OCI-LY7 (cell line): Measurements from ENCODE around the gene WASHC4.

ENCODE experiments used
- CTCF ChIP-seq: fragments of 200-600 bp; sonication (generic); conservative IDR thresholded peaks from 2 replicates; pipeline ENCODE4 v1.5.1; 2014; ENCODE audit warnings: mild to moderate bottlenecking, antibody characterized with exemption, low read length, moderate library complexity, mixed read lengths
- EZH2phosphoT487 ChIP-seq: fragments of 200-600 bp; sonication (generic); IDR thresholded peaks from 2 replicates; pipeline ENCODE4 v1.6.1; 2018; ENCODE audit warnings: low read depth, borderline replicate concordance, mild to moderate bottlenecking, mixed run types, antibody characterized with exemption, low read length, moderate library complexity, mixed read lengths

GRCh38 chr12:105083551-105084105 is 23.9 kb upstream of the WASHC4 start:
- TF ChIP-seq CTCF (no peak), EZH2phosphoT487 (no peak)
